ENCODE results near the gene GRM2. TPM values are rescaled to one million over a fixed set of nuclear protein-coding genes. Genes with fewer than 3 reads are reported as not detected.

Gene GRM2
- total RNA-seq, 4 donors from 2014 or later: 0.18 to 0.20 TPM; not detected in 2

GRCh38 chr3:51715231-51715976 is 8.5 kb downstream of the GRM2 start:
- no peak for TF ChIP-seq POLR2A (IDR thresholded peaks at IDR 0.05)
- no peak for TF ChIP-seq CTCF (IDR thresholded peaks at IDR 0.05 in 4 of 5, conservative IDR thresholded peaks at IDR 0.05 in 1 of 5)
- in situ Hi-C loops (cut with MboI; ENCODE audit: low sequenced_read_pairs in 4 of 4) (no loop called here), intact Hi-C loops (cut with DNase I; ENCODE audit: low total_unique reads) (no loop called here)
- H3K9me3 ChIP-seq: no peaks in the 10 kb centered on the region
- no peaks in the 10 kb centered on the region for H3K36me3 ChIP-seq
- DNase-seq: no peak
- H3K27ac ChIP-seq: no peak overlapping the region
- no peaks in the 10 kb centered on the region for H3K27me3 ChIP-seq
- no peak overlapping the region for H3K4me3 ChIP-seq
- H3K4me1 ChIP-seq: no peaks in the 10 kb centered on the region
- no peak for ATAC-seq

DNA sequence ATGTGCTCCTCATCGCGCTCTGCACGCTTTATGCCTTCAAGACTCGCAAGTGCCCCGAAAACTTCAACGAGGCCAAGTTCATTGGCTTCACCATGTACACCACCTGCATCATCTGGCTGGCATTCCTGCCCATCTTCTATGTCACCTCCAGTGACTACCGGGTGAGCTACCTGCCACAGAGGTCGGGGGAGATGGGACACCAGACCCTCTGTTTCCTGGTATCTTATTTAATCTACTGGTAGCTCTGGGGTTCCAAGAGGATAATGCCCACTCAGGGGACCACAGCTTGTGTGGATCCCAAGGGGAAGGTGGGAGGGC is 9.1 kb downstream of the GRM2 start:
- ATAC-seq (no peak), DNase-seq (no peak)
- TF ChIP-seq POLR2A (IDR thresholded peaks at IDR 0.05) (no peak), CTCF (IDR thresholded peaks at IDR 0.05 in 4 of 5, conservative IDR thresholded peaks at IDR 0.05 in 1 of 5) (no peak)
- intact Hi-C loops (cut with DNase I; ENCODE audit: low total_unique reads) (no loop called here), in situ Hi-C loops (cut with MboI; ENCODE audit: low sequenced_read_pairs in 4 of 4) (no loop called here)
- Histone ChIP-seq H3K9me3 (no peaks in the 10 kb centered on the region), H3K4me3 (no peak overlapping the region), H3K27me3 (no peaks in the 10 kb centered on the region), H3K4me1 (no peaks in the 10 kb centered on the region), H3K27ac (no peak overlapping the region), H3K36me3 (no peaks in the 10 kb centered on the region)

GRCh38 chr3:51716805-51717204 is 9.9 kb downstream of the GRM2 start:
- TF ChIP-seq CTCF (IDR thresholded peaks at IDR 0.05 in 4 of 5, conservative IDR thresholded peaks at IDR 0.05 in 1 of 5) (no peak), POLR2A (IDR thresholded peaks at IDR 0.05) (no peak)
- no peaks in the 10 kb centered on the region for H3K36me3 ChIP-seq
- H3K27me3 ChIP-seq: no peaks in the 10 kb centered on the region
- intact Hi-C loops (cut with DNase I; ENCODE audit: low total_unique reads): no loop called here
- no peaks in the 10 kb centered on the region for H3K9me3 ChIP-seq
- H3K4me1 ChIP-seq: no peaks in the 10 kb centered on the region
- H3K4me3 ChIP-seq: no peak overlapping the region
- DNase-seq (no peak), ATAC-seq (no peak)
- H3K27ac ChIP-seq: no peak overlapping the region
- in situ Hi-C loops (cut with MboI; ENCODE audit: low sequenced_read_pairs in 4 of 4): no loop called here

DNA sequence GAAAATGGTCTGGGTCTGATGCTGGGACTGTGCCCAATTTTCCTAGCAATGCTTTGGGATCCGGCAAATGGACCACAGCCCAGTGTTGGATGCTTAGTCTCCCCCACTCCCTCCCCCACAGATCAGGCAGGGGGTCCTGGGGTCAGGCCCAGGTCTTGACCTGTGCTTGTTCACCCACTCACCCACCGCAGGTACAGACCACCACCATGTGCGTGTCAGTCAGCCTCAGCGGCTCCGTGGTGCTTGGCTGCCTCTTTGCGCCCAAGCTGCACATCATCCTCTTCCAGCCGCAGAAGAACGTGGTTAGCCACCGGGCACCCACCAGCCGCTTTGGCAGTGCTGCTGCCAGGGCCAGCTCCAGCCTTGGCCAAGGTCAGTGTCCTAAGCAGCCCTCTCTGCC is 10.6 kb downstream of the GRM2 start:
- H3K27me3 ChIP-seq: no peaks in the 10 kb centered on the region
- no peaks in the 10 kb centered on the region for H3K9me3 ChIP-seq
- no peak overlapping the region for H3K27ac ChIP-seq
- H3K36me3 ChIP-seq: no peaks in the 10 kb centered on the region
- intact Hi-C loops (cut with DNase I; ENCODE audit: low total_unique reads) (no loop called here), in situ Hi-C loops (cut with MboI; ENCODE audit: low sequenced_read_pairs in 4 of 4) (no loop called here)
- no peak for ATAC-seq
- no peak for DNase-seq
- H3K4me3 ChIP-seq: no peak overlapping the region
- TF ChIP-seq CTCF (IDR thresholded peaks at IDR 0.05 in 4 of 5, conservative IDR thresholded peaks at IDR 0.05 in 1 of 5) (no peak), POLR2A (IDR thresholded peaks at IDR 0.05) (no peak)
- H3K4me1 ChIP-seq: no peaks in the 10 kb centered on the region

DNA sequence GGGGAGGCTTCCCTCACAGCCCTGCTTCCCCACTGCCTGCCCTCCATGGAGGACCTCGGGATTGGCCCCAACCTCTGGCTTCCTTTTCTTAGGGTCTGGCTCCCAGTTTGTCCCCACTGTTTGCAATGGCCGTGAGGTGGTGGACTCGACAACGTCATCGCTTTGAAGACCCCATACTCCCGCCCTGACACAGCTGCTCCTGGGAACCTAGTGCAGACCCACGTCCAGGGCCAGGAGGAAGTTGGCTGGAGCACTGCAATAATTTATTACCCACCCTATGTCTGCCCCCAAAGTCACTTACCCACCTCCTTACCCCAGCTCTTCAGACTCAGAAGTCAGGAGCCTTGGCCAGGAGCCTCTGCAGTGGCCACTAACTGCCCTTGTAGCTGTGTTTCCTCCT is 11.1 kb downstream of the GRM2 start:
- TF ChIP-seq CTCF (IDR thresholded peaks at IDR 0.05 in 4 of 5, conservative IDR thresholded peaks at IDR 0.05 in 1 of 5): no peak
- in situ Hi-C loops (cut with MboI; ENCODE audit: low sequenced_read_pairs in 4 of 4) (no loop called here), intact Hi-C loops (cut with DNase I; ENCODE audit: low total_unique reads) (no loop called here)
- Histone ChIP-seq H3K9me3 (no peaks in the 10 kb centered on the region), H3K4me3 (no peak overlapping the region), H3K27me3 (no peaks in the 10 kb centered on the region), H3K4me1 (no peaks in the 10 kb centered on the region), H3K36me3 (no peaks in the 10 kb centered on the region), H3K27ac (no peak overlapping the region)
- DNase-seq (no peak), ATAC-seq (no peak)

Measured in gastrocnemius medialis (tissue), 4 donors.